Prostate gland (tissue), 2 donors: Measurements from ENCODE around the gene APBB3.

Experiments used
- POLR2A ChIP-seq: fragments of 450-650 bp; IDR thresholded peaks from one replicate; pipeline ENCODE4 v1.6.1; 2016; ENCODE audit warnings: antibody characterized with exemption, mild to moderate bottlenecking
- POLR2AphosphoS5 ChIP-seq: sonication (generic); formaldehyde crosslinking; IDR thresholded peaks from one replicate; pipeline ENCODE4 v1.6.1; 2017; ENCODE audit warnings: antibody characterized with exemption
- TF ChIP-seq, protein P1 (sequence below), 4 experiments: fragments of 200-600 bp in 2 of 4; fragments of 450-650 bp in 2 of 4; sonication (generic) in 2 of 4; IDR thresholded peaks; 1 replicate in 3 of 4; 2 replicates in 1 of 4; pipeline ENCODE4 v1.5.1; 2016 to 2019; ENCODE audit warnings: antibody characterized with exemption in 4 of 4, mild to moderate bottlenecking in 2 of 4, moderate library complexity in 2 of 4

DNA sequence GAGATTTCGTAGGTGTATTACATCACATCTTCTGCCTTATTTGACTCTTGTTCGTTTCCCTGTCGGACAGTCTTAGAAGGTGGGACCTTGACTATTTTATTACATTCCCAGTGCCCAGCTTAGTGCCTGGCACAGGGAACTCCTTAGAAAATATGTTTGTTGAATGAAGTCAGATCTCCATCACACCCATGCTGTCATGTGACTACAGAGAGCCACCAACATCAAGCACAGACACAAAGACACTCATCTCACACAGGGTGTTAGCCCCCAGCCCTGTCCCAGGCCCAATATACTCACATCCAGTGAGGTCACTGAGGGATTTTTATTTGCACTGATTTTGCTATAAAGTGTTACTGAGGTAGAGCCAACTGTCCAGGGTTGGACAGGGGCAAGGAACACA, 6.4 kb downstream of the APBB3 start:
- TF ChIP-seq, protein P1, sequence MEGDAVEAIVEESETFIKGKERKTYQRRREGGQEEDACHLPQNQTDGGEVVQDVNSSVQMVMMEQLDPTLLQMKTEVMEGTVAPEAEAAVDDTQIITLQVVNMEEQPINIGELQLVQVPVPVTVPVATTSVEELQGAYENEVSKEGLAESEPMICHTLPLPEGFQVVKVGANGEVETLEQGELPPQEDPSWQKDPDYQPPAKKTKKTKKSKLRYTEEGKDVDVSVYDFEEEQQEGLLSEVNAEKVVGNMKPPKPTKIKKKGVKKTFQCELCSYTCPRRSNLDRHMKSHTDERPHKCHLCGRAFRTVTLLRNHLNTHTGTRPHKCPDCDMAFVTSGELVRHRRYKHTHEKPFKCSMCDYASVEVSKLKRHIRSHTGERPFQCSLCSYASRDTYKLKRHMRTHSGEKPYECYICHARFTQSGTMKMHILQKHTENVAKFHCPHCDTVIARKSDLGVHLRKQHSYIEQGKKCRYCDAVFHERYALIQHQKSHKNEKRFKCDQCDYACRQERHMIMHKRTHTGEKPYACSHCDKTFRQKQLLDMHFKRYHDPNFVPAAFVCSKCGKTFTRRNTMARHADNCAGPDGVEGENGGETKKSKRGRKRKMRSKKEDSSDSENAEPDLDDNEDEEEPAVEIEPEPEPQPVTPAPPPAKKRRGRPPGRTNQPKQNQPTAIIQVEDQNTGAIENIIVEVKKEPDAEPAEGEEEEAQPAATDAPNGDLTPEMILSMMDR (IDR thresholded peaks at IDR 0.05), result no peak
- no peak for TF ChIP-seq POLR2A
- no peak for TF ChIP-seq POLR2AphosphoS5
